CD4-positive, alpha-beta memory T cell (primary cell): ENCODE measurements around the gene CCNDBP1. TPM values are rescaled to one million over a fixed set of nuclear protein-coding genes. Genes with fewer than 3 reads are reported as not detected.

Source experiments
- CTCF ChIA-PET: fragments of 350-600 bp; sonication (Branson Sonifier 250); formaldehyde crosslinking; loops from one replicate; lab custom pipeline; 2021; ENCODE audit warnings: inconsistent platforms; ENCODE audit not compliant: partially characterized antibody; lab: Charles Lee
- POLR2A ChIA-PET: fragments of 350-600 bp; sonication (Branson Sonifier 250); formaldehyde crosslinking; loops from one replicate; lab custom pipeline; 2021; ENCODE audit not compliant: partially characterized antibody; lab: Charles Lee
- DNase-seq, 5 donors: peaks; one replicate each; pipeline versions ENCODE4 v3.0.0 to v3.0.0-alpha.2; 2020 to 2022; ENCODE audit warnings: mixed read lengths in 1 of 5
- H3K27ac ChIP-seq: one replicate; pipeline ENCODE4 v1.7.0; 2013; ENCODE audit warnings: low read depth, low read length
- H3K27me3 ChIP-seq: 2 replicates; pipeline ENCODE4 v1.7.0; 2013; ENCODE audit warnings: mild to moderate bottlenecking, low read length, moderate library complexity; ENCODE audit not compliant: insufficient read depth
- H3K36me3 ChIP-seq: 2 replicates; pipeline ENCODE4 v1.7.0; 2013; ENCODE audit warnings: mild to moderate bottlenecking, low read length, moderate library complexity; ENCODE audit not compliant: insufficient read depth
- H3K4me1 ChIP-seq: 2 replicates; pipeline ENCODE4 v1.7.0; 2013; ENCODE audit warnings: mild to moderate bottlenecking, low read length, moderate library complexity; ENCODE audit not compliant: insufficient read depth
- H3K4me3 ChIP-seq, 2 donors: one replicate each; pipeline ENCODE4 v1.7.0; 2013; ENCODE audit warnings: low read length in 2 of 2, mild to moderate bottlenecking in 1 of 2
- H3K9me3 ChIP-seq, 2 donors: one replicate each; pipeline ENCODE4 v1.7.0; 2013; ENCODE audit warnings: low read length in 2 of 2, control low read depth in 1 of 2; ENCODE audit not compliant: control insufficient read depth in 1 of 2
- H3K27ac Mint-ChIP-seq, 7 donors: one replicate each; pipeline ENCODE4 v1.8.0; 2020 to 2021; ENCODE audit warnings: mixed read lengths in 7 of 7, mild to moderate bottlenecking in 6 of 7, inconsistent platforms in 3 of 7, moderate library complexity in 3 of 7
- H3K27me3 Mint-ChIP-seq, 2 donors: one replicate each; pipeline ENCODE4 v1.8.0; 2020 to 2021; ENCODE audit warnings: mixed read lengths in 2 of 2
- H3K36me3 Mint-ChIP-seq, 2 donors: one replicate each; pipeline ENCODE4 v1.8.0; 2020 to 2021; ENCODE audit warnings: mixed read lengths in 2 of 2, inconsistent platforms in 1 of 2, mild to moderate bottlenecking in 1 of 2
- H3K4me1 Mint-ChIP-seq, 4 donors: one replicate each; pipeline ENCODE4 v1.8.0; 2020 to 2021; ENCODE audit warnings: mixed read lengths in 4 of 4, mild to moderate bottlenecking in 1 of 4
- H3K4me3 Mint-ChIP-seq, 8 donors: one replicate each; pipeline ENCODE4 v1.8.0; 2020 to 2021; ENCODE audit warnings: mixed read lengths in 8 of 8, mild to moderate bottlenecking in 7 of 8, moderate library complexity in 6 of 8, inconsistent platforms in 3 of 8
- H3K9me3 Mint-ChIP-seq, 8 donors: one replicate each; pipeline ENCODE4 v1.8.0; 2020 to 2021; ENCODE audit warnings: mixed read lengths in 8 of 8, mild to moderate bottlenecking in 5 of 8, inconsistent platforms in 3 of 8, moderate library complexity in 1 of 8
- intact Hi-C: fragments of 100-400 bp; cut with micrococcal nuclease; formaldehyde crosslinking; loops from one replicate; pipeline ENCODE4 v1.15.1; 2023
- polyA plus RNA-seq, 2 donors: library from polyadenylated mRNA; unstranded; fragments of 300-500 nt; fragmentation: Illumina TruSeq; gene quantifications; one replicate each; pipeline ENCODE4 v1.2.3, GENCODE V29; 2021
- total RNA-seq, 2 experiments: library from RNA; stranded (reverse); gene quantifications; one replicate each; pipeline ENCODE4 v1.2.3, GENCODE V29; 2021

Gene CCNDBP1
- total and polyA plus RNA-seq, 4 experiments from 2014 or later, result 127 to 262 (median 156) TPM

- peak overlapping the region in 1 of 7 donors; percentile 70 for H3K27ac Mint-ChIP-seq
- no peak overlapping the region for H3K4me3 Mint-ChIP-seq
Observed at GRCh38 chr15:43210807-43211206, 25.6 kb downstream of the CCNDBP1 start.

GRCh38 chr15:43211224-43211735 lies 26.1 kb downstream of the CCNDBP1 start:
- H3K27ac ChIP-seq, result no peak overlapping the region

More at GRCh38 chr15:43210807-43211206, 25.6 kb downstream of the CCNDBP1 start:
- no peaks in the 10 kb centered on the region for H3K9me3 Mint-ChIP-seq
- CTCF ChIA-PET, result interaction anchor here (2.0 kb wide), 1 partner anchor 15 kb away, joined by 6 read pairs; no protein-coding TSS in a partner anchor
- H3K27me3 Mint-ChIP-seq, result peaks cover 7 to 13% of the 10 kb centered on the region in 2 donors
- no peak overlapping the region for H3K27ac ChIP-seq
- no peak overlapping the region for H3K4me3 ChIP-seq
- intact Hi-C loops, result no loop called here
- H3K36me3 Mint-ChIP-seq, result no peaks in the 10 kb centered on the region
- H3K36me3 ChIP-seq, result no peaks in the 10 kb centered on the region
- H3K9me3 ChIP-seq, result no peaks in the 10 kb centered on the region
- H3K4me1 ChIP-seq, result no peaks in the 10 kb centered on the region
- H3K4me1 Mint-ChIP-seq, result no peaks in the 10 kb centered on the region
- no peaks in the 10 kb centered on the region for H3K27me3 ChIP-seq
- no peak for DNase-seq
- POLR2A ChIA-PET, result no interaction called here

GRCh38 chr15:43212299-43212698 lies 27.1 kb downstream of the CCNDBP1 start:
- peaks cover 7 to 13% of the 10 kb centered on the region in 2 donors for H3K27me3 Mint-ChIP-seq
- ChIA-PET POLR2A (no interaction called here), CTCF (interaction anchor here (1.6 kb wide), 1 partner anchor 13 kb away, joined by 9 read pairs; no protein-coding TSS in a partner anchor)
- no peaks in the 10 kb centered on the region for H3K4me1 Mint-ChIP-seq
- H3K36me3 Mint-ChIP-seq, result no peaks in the 10 kb centered on the region
- DNase-seq, result no peak
- H3K36me3 ChIP-seq, result no peaks in the 10 kb centered on the region
- no peaks in the 10 kb centered on the region for H3K4me1 ChIP-seq
- intact Hi-C loops, result no loop called here
- no peaks in the 10 kb centered on the region for H3K9me3 Mint-ChIP-seq
- H3K27ac Mint-ChIP-seq, result no peak overlapping the region
- no peak overlapping the region for H3K27ac ChIP-seq
- H3K27me3 ChIP-seq, result no peaks in the 10 kb centered on the region
- H3K4me3 ChIP-seq, result no peak overlapping the region
- H3K9me3 ChIP-seq, result no peaks in the 10 kb centered on the region
- H3K4me3 Mint-ChIP-seq, result no peak overlapping the region

More at GRCh38 chr15:43211224-43211735, 26.1 kb downstream of the CCNDBP1 start:
- H3K27ac Mint-ChIP-seq, result no peak overlapping the region
- H3K4me1 Mint-ChIP-seq, result no peaks in the 10 kb centered on the region
- Histone ChIP-seq H3K4me1 (no peaks in the 10 kb centered on the region), H3K36me3 (no peaks in the 10 kb centered on the region), H3K4me3 (no peak overlapping the region), H3K9me3 (no peaks in the 10 kb centered on the region), H3K27me3 (no peaks in the 10 kb centered on the region)
- no peaks in the 10 kb centered on the region for H3K9me3 Mint-ChIP-seq
- H3K27me3 Mint-ChIP-seq, result peaks cover 7 to 13% of the 10 kb centered on the region in 2 donors
- ChIA-PET CTCF (interaction anchor here (1.6 to 2.0 kb wide), 2 partner anchors 14 kb away, joined by 6 to 9 read pairs; no protein-coding TSS in a partner anchor), POLR2A (no interaction called here)
- H3K4me3 Mint-ChIP-seq, result no peak overlapping the region
- no peaks in the 10 kb centered on the region for H3K36me3 Mint-ChIP-seq
- intact Hi-C loops, result no loop called here
- DNase-seq, result no peak

- ChIA-PET CTCF (no interaction called here), POLR2A (no interaction called here)
- Mint-ChIP-seq H3K36me3 (no peaks in the 10 kb centered on the region), H3K4me1 (no peaks in the 10 kb centered on the region), H3K9me3 (no peaks in the 10 kb centered on the region), H3K27ac (no peak overlapping the region), H3K27me3 (peaks cover 7 to 11% of the 10 kb centered on the region in 2 donors), H3K4me3 (no peak overlapping the region)
- no peaks in the 10 kb centered on the region for H3K9me3 ChIP-seq
- intact Hi-C loops, result no loop called here
- H3K4me1 ChIP-seq, result no peaks in the 10 kb centered on the region
- no peaks in the 10 kb centered on the region for H3K27me3 ChIP-seq
- no peaks in the 10 kb centered on the region for H3K36me3 ChIP-seq
- H3K27ac ChIP-seq, result no peak overlapping the region
- DNase-seq, result no peak
- no peak overlapping the region for H3K4me3 ChIP-seq
Observed at GRCh38 chr15:43212951-43213350, 27.7 kb downstream of the CCNDBP1 start.

- ChIA-PET CTCF (interaction anchor here (1.3 kb wide), 1 partner anchor 12 kb away, joined by 9 read pairs; no protein-coding TSS in a partner anchor), POLR2A (no interaction called here)
- Mint-ChIP-seq H3K4me1 (no peaks in the 10 kb centered on the region), H3K9me3 (no peaks in the 10 kb centered on the region), H3K4me3 (no peak overlapping the region), H3K27me3 (peaks cover 8 to 12% of the 10 kb centered on the region in 2 donors), H3K36me3 (no peaks in the 10 kb centered on the region), H3K27ac (no peak overlapping the region)
- H3K4me1 ChIP-seq, result no peaks in the 10 kb centered on the region
- no peaks in the 10 kb centered on the region for H3K27me3 ChIP-seq
- intact Hi-C loops, result no loop called here
- no peaks in the 10 kb centered on the region for H3K36me3 ChIP-seq
- DNase-seq, result no peak
- H3K9me3 ChIP-seq, result no peaks in the 10 kb centered on the region
- H3K4me3 ChIP-seq, result no peak overlapping the region
- H3K27ac ChIP-seq, result no peak overlapping the region
Observed at GRCh38 chr15:43213466-43213865, 28.3 kb downstream of the CCNDBP1 start.

- intact Hi-C loops, result no loop called here
- no peaks in the 10 kb centered on the region for H3K36me3 ChIP-seq
- no peaks in the 10 kb centered on the region for H3K4me1 Mint-ChIP-seq
- H3K9me3 Mint-ChIP-seq, result no peaks in the 10 kb centered on the region
- no peaks in the 10 kb centered on the region for H3K27me3 ChIP-seq
- H3K36me3 Mint-ChIP-seq, result no peaks in the 10 kb centered on the region
- CTCF ChIA-PET, result interaction anchor here (1.0 to 1.3 kb wide), 2 partner anchors 10 to 11 kb away, joined by 3 to 9 read pairs; no protein-coding TSS in a partner anchor
- DNase-seq, result no peak
- H3K27ac Mint-ChIP-seq, result peak overlapping the region in 1 of 7 donors; percentile 45
- H3K9me3 ChIP-seq, result no peaks in the 10 kb centered on the region
- H3K4me3 Mint-ChIP-seq, result no peak overlapping the region
- peaks cover 5 to 8% of the 10 kb centered on the region in 2 donors for H3K27me3 Mint-ChIP-seq
- H3K4me3 ChIP-seq, result no peak overlapping the region
- POLR2A ChIA-PET, result no interaction called here
- no peaks in the 10 kb centered on the region for H3K4me1 ChIP-seq
- no peak overlapping the region for H3K27ac ChIP-seq
Observed at GRCh38 chr15:43214169-43214568, 29.0 kb downstream of the CCNDBP1 start.

GRCh38 chr15:43214592-43215295 lies 29.5 kb downstream of the CCNDBP1 start:
- Mint-ChIP-seq H3K4me1 (no peaks in the 10 kb centered on the region), H3K36me3 (no peaks in the 10 kb centered on the region), H3K9me3 (no peaks in the 10 kb centered on the region), H3K4me3 (no peak overlapping the region), H3K27me3 (peaks cover 5 to 8% of the 10 kb centered on the region in 2 donors), H3K27ac (no peak overlapping the region)
- no peak overlapping the region for H3K27ac ChIP-seq
- H3K9me3 ChIP-seq, result no peaks in the 10 kb centered on the region
- ChIA-PET POLR2A (no interaction called here), CTCF (interaction anchor here (1.0 to 1.3 kb wide), 2 partner anchors 10 to 11 kb away, joined by 3 to 9 read pairs; no protein-coding TSS in a partner anchor)
- intact Hi-C loops, result no loop called here
- H3K4me3 ChIP-seq, result no peak overlapping the region
- no peaks in the 10 kb centered on the region for H3K4me1 ChIP-seq
- no peak for DNase-seq
- no peaks in the 10 kb centered on the region for H3K27me3 ChIP-seq
- H3K36me3 ChIP-seq, result no peaks in the 10 kb centered on the region
